Calu3 (cell line): Measurements from ENCODE around the gene PODN. TPM values are rescaled to one million over a fixed set of nuclear protein-coding genes. Genes with fewer than 3 reads are reported as not detected.

ENCODE experiments used
- BruUV-seq: library from RNA; stranded (reverse); fragments of 400-500 nt; replicated peaks from 2 replicates; lab custom pipeline; 2021; lab: Mats Ljungman, UMichigan
- CTCF ChIA-PET: fragments of 300-600 bp; sonication (Branson Sonifier 250); formaldehyde crosslinking; loops from one replicate; lab custom pipeline; 2022; ENCODE audit warnings: antibody characterized with exemption; lab: Charles Lee
- DNase-seq: peaks from one replicate; pipeline ENCODE4 v3.0.0; 2022
- H3K27ac Mint-ChIP-seq: one replicate; pipeline ENCODE4 v1.8.0; 2022; ENCODE audit warnings: mixed read lengths; ENCODE audit not compliant: unreplicated experiment
- H3K27me3 Mint-ChIP-seq: one replicate; pipeline ENCODE4 v1.8.0; 2022; ENCODE audit warnings: mixed read lengths; ENCODE audit not compliant: unreplicated experiment
- H3K36me3 Mint-ChIP-seq: one replicate; pipeline ENCODE4 v1.8.0; 2022; ENCODE audit warnings: mild to moderate bottlenecking, moderate library complexity, mixed read lengths; ENCODE audit not compliant: insufficient read depth, unreplicated experiment
- H3K4me1 Mint-ChIP-seq: one replicate; pipeline ENCODE4 v1.8.0; 2022; ENCODE audit warnings: mild to moderate bottlenecking, low read depth, mixed read lengths; ENCODE audit not compliant: unreplicated experiment
- H3K4me3 Mint-ChIP-seq: one replicate; pipeline ENCODE4 v1.8.0; 2022; ENCODE audit warnings: mild to moderate bottlenecking, low read depth, moderate library complexity, mixed read lengths; ENCODE audit not compliant: unreplicated experiment
- H3K9me3 Mint-ChIP-seq: one replicate; pipeline ENCODE4 v1.8.0; 2022; ENCODE audit warnings: low read depth, mixed read lengths; ENCODE audit not compliant: unreplicated experiment
- intact Hi-C: fragments of 100-400 bp; cut with micrococcal nuclease; formaldehyde crosslinking; loops from one replicate; pipeline ENCODE4 v1.10.0; 2022; ENCODE audit not compliant: unreplicated experiment
- total RNA-seq: library from RNA; stranded (reverse); gene quantifications from 2 replicates; pipeline ENCODE4 v1.2.3, GENCODE V29; 2022
- TF ChIP-seq, protein P1 (sequence below): fragments of 200-600 bp; IDR thresholded peaks from one replicate; pipeline ENCODE4 v1.8.0; 2022; ENCODE audit warnings: antibody characterized with exemption; ENCODE audit not compliant: unreplicated experiment

PODN gene
- total RNA-seq, 1 experiment from 2014 or later = not detected

DNA sequence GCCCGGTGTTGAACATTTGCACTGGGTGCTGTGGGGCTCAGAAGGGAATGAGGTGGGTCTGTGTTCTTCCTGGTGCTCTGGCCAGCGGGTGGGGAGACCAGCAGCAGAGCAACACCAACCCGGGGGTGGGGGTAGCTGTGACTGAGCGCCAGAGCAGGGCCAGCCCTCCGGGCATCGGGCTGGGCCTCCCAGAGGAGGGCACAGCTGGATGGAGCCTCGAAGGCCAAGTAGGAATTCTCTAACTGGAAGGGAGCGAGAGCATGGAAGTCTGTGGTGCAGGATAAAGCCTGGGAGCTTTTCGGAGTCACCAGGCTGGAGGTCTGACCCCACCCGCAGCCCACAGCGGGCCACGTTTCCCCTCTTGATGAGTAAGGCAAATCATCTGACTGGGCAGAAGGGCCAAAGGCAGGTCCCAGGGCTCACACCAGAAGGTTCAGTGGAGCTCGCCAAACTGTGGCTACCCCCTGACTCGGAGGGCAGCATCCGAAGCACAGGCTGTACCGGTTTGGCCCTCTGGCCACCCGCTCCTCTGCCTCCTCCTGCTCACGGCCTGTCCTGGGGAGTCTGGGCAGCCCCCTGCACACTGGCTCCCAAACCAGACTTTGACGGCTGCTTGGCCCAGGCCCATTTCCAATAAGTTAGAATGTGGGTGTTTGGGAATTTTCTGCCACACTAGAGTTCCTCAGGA, 61.6 kb downstream of the PODN start:
- BruUV-seq = no TSS peak
- Mint-ChIP-seq H3K27ac (no peak overlapping the region), H3K4me1 (peaks cover 11% of the 10 kb centered on the region), H3K4me3 (no peak overlapping the region), H3K36me3 (peaks cover 3% of the 10 kb centered on the region), H3K9me3 (no peaks in the 10 kb centered on the region), H3K27me3 (peaks cover 9% of the 10 kb centered on the region)
- DNase-seq = no peak
- CTCF ChIA-PET = no interaction called here
- intact Hi-C loops = no loop called here
- TF ChIP-seq, protein P1, sequence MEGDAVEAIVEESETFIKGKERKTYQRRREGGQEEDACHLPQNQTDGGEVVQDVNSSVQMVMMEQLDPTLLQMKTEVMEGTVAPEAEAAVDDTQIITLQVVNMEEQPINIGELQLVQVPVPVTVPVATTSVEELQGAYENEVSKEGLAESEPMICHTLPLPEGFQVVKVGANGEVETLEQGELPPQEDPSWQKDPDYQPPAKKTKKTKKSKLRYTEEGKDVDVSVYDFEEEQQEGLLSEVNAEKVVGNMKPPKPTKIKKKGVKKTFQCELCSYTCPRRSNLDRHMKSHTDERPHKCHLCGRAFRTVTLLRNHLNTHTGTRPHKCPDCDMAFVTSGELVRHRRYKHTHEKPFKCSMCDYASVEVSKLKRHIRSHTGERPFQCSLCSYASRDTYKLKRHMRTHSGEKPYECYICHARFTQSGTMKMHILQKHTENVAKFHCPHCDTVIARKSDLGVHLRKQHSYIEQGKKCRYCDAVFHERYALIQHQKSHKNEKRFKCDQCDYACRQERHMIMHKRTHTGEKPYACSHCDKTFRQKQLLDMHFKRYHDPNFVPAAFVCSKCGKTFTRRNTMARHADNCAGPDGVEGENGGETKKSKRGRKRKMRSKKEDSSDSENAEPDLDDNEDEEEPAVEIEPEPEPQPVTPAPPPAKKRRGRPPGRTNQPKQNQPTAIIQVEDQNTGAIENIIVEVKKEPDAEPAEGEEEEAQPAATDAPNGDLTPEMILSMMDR = no peak

DNA sequence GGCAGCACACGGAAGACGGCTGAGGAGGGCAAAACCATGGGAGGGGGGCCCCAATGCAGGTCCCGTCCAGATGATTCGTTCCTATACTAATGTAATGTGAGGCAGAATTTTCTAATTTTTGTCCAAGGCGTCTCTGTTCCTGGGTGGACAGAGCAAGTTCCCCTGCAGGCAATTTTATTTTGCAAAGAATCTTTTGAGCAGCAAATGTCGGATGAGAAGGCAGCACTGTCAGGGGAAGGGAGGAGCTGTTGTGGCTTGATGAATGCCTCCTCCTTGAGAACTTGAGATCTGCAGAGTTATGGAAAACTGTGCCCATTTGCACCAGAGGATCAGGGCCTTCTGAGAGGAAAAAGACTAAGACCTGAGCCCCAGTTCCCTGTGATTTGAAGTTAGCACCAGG, 63.1 kb downstream of the PODN start:
- H3K27me3 Mint-ChIP-seq = peaks cover 9% of the 10 kb centered on the region
- BruUV-seq = no TSS peak

DNA sequence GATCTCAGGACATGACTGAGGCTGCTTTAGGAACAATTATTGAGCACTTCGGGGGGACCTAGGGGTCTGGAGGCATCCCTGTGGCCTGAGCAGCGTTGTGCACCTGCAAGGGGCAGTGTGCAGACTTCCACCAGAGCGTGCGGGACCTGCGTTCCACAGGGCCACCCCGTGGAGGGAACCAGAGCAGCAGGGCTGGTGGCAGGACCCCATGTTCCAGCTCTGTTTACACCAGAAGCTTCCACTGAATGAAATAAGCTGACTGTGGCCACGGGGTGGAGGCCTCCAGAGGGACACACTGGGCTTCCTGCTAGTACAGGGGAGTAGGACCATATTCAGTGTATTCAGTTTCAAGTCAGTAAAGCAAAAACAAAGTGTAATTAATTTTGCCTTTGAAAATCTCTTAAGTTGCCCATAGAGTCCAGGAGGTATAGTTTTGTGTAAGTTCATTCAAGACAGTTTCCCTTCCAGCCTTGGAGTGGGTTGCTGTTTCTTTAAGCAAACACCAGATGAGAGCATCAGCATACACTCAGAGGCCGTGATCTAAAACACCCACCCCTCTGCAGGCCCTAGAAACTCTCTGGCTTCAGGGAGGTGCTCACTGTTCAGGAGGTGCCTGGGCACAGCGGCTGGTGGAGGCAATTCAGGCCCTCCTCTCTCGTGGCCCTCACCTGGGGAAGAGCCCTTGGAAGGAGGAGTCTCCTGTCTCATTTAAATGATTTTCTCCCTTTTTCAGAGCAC, 63.8 kb downstream of the PODN start:
- Mint-ChIP-seq H3K36me3 (no peaks in the 10 kb centered on the region), H3K4me1 (peaks cover 11% of the 10 kb centered on the region), H3K27ac (no peak overlapping the region), H3K27me3 (peaks cover 9% of the 10 kb centered on the region), H3K4me3 (no peak overlapping the region), H3K9me3 (no peaks in the 10 kb centered on the region)
- DNase-seq = no peak
- intact Hi-C loops = no loop called here
- CTCF ChIA-PET = no interaction called here
- TF ChIP-seq, protein P1 = no peak
- BruUV-seq = no TSS peak

More for the DNA sequence above, 63.1 kb downstream of the PODN start:
- CTCF ChIA-PET = no interaction called here
- TF ChIP-seq, protein P1 = no peak
- Mint-ChIP-seq H3K36me3 (peaks cover 3% of the 10 kb centered on the region), H3K4me1 (peaks cover 11% of the 10 kb centered on the region), H3K27ac (no peak overlapping the region), H3K4me3 (no peak overlapping the region), H3K9me3 (no peaks in the 10 kb centered on the region)
- intact Hi-C loops = no loop called here
- DNase-seq = no peak

GRCh38 chr1:53126495-53126894, 64.5 kb downstream of the PODN start:
- Mint-ChIP-seq H3K36me3 (no peaks in the 10 kb centered on the region), H3K27ac (no peak overlapping the region), H3K27me3 (peaks cover 13% of the 10 kb centered on the region), H3K4me3 (no peak overlapping the region), H3K9me3 (no peaks in the 10 kb centered on the region), H3K4me1 (peaks cover 7% of the 10 kb centered on the region)
- TF ChIP-seq, protein P1 = no peak
- no TSS peak for BruUV-seq
- intact Hi-C loops = no loop called here
- no peak for DNase-seq
- CTCF ChIA-PET = no interaction called here
